PC-9 (cell line): ENCODE measurements around the gene SPRR1A.
"Not testable (repeated sequence)": the region's sequence is repeated elsewhere in the genome, so short reads cannot be mapped to it uniquely, and the experiment has no call there.

Experiments
- CTCF ChIP-seq: fragments of 200-600 bp; sonication (generic); conservative IDR thresholded peaks from 2 replicates; pipeline ENCODE4 v1.6.1; 2017; ENCODE audit warnings: mixed run types, antibody characterized with exemption, mild to moderate bottlenecking, moderate library complexity
- EZH2 ChIP-seq: fragments of 200-600 bp; sonication (generic); IDR thresholded peaks from 2 replicates; pipeline ENCODE4 v1.8.0; 2017; ENCODE audit warnings: antibody characterized with exemption, low read depth

DNA sequence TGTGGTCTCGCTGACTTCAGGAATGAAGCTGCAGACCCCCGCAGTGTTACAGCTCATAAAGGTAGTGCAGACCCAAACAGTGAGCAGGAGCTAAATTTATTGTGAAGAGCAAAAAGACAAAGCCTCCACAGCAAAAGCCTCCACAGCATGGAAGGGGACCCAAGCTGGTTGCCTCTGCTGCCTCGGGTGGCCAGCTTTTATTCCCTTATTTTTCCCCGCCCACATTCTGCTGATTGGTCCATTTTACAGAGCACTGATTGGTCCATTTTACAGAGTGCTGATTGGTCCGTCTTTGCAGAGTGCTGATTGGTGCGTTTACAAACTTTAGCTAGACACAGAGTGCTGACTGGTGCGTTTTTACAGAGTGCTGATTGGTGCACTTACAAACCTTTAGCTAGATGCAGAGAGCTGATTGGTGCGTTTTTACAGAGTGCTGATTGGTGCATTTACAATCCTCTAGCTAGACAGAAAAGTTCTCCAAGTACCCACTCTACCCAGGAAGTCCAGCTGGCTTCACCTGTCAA lies 27.4 kb downstream of the SPRR1A start:
- not testable (repeated sequence) for TF ChIP-seq CTCF, EZH2
